K562 (cell line): Measurements from ENCODE around the gene PTCH1. TPM values are rescaled to one million over a fixed set of nuclear protein-coding genes. Genes with fewer than 3 reads are reported as not detected.

Source experiments
- BRD9 ChIP-seq: fragments of 450-650 bp; IDR thresholded peaks from 2 replicates; pipeline ENCODE4 v1.6.1; 2018; ENCODE audit warnings: low read depth; ENCODE audit not compliant: partially characterized antibody
- CBFA2T2 ChIP-seq: fragments of 450-650 bp; conservative IDR thresholded peaks from 2 replicates; pipeline ENCODE4 v1.6.1; 2017; ENCODE audit warnings: mild to moderate bottlenecking
- ELF1 ChIP-seq: fragments of 200-800 bp; sonication (Bioruptor generic); IDR thresholded peaks from 2 replicates; pipeline ENCODE4 v1.6.1; 2016; ENCODE audit warnings: missing genetic modification characterization, missing compliant biosample characterization
- ESRRA ChIP-seq: fragments of 450-650 bp; IDR thresholded peaks from 2 replicates; pipeline ENCODE4 v1.6.1; 2014; ENCODE audit warnings: low read depth, mild to moderate bottlenecking, moderate library complexity, borderline replicate concordance
- ETV6 ChIP-seq, 3 experiments: fragments of 150-350 bp in 1 of 3; sonication (generic) in 1 of 3; formaldehyde crosslinking in 1 of 3; IDR thresholded peaks; 2 replicates each; pipeline versions ENCODE4 v1.6.1 to v1.8.0; 2014 to 2022; ENCODE audit warnings: borderline replicate concordance in 2 of 3, low read depth in 2 of 3, antibody characterized with exemption in 1 of 3, low read length in 1 of 3, mild to moderate bottlenecking in 1 of 3, missing genetic modification reagents in 1 of 3
- IRF1 ChIP-seq: sonication (generic); formaldehyde crosslinking; IDR thresholded peaks from 2 replicates; pipeline ENCODE4 v1.8.0; 2022; ENCODE audit warnings: missing genetic modification reagents, mild to moderate bottlenecking, borderline replicate concordance
- JUND ChIP-seq, 2 experiments: IDR thresholded peaks; 2 replicates in 1 of 2; 3 replicates in 1 of 2; pipeline ENCODE4 v1.6.1; 2011; ENCODE audit warnings: borderline replicate concordance in 2 of 2, low read depth in 2 of 2, low read length in 2 of 2, improper control_type of control experiment in 1 of 2, missing biosample characterization in 1 of 2, missing genetic modification characterization in 1 of 2, missing genetic modification reagents in 1 of 2
- LCOR ChIP-seq: sonication (generic); formaldehyde crosslinking; IDR thresholded peaks from 2 replicates; pipeline ENCODE4 v1.8.0; 2022; ENCODE audit warnings: mild to moderate bottlenecking, missing genetic modification reagents
- MIER1 ChIP-seq: fragments of 450-650 bp; IDR thresholded peaks from 2 replicates; pipeline ENCODE4 v1.6.1; 2016; ENCODE audit warnings: antibody characterized with exemption, mild to moderate bottlenecking, low read depth
- MYBL2 ChIP-seq, 2 experiments: fragments of 450-650 bp in 1 of 2; sonication (generic) in 1 of 2; formaldehyde crosslinking in 1 of 2; IDR thresholded peaks; 2 replicates each; pipeline versions ENCODE4 v1.6.1 to v1.8.1; 2017 to 2022; ENCODE audit warnings: borderline replicate concordance in 1 of 2, inconsistent platforms in 1 of 2, low read depth in 1 of 2, mild to moderate bottlenecking in 1 of 2, missing genetic modification reagents in 1 of 2, moderate library complexity in 1 of 2
- SP2 ChIP-seq: IDR thresholded peaks from 2 replicates; pipeline ENCODE4 v1.6.1; 2011; ENCODE audit warnings: mild to moderate bottlenecking, low read depth, low read length, moderate library complexity; ENCODE audit not compliant: poor library complexity, severe bottlenecking; ENCODE audit errors: extremely low read depth
- SRSF1 ChIP-seq: fragments of 200-400 bp; formaldehyde crosslinking; IDR thresholded peaks from 2 replicates; pipeline ENCODE4 v1.6.1; 2017; ENCODE audit warnings: mild to moderate bottlenecking, low read depth, low read length, moderate library complexity
- SUPT5H ChIP-seq: fragments of 450-650 bp; IDR thresholded peaks from 2 replicates; pipeline ENCODE4 v1.6.1; 2016
- USF1 ChIP-seq: sonication (generic); formaldehyde crosslinking; IDR thresholded peaks from 2 replicates; pipeline ENCODE4 v1.9.0; 2022; ENCODE audit warnings: mild to moderate bottlenecking, missing genetic modification reagents
- ZBTB9 ChIP-seq: fragments of 450-650 bp; formaldehyde crosslinking; IDR thresholded peaks from 2 replicates; pipeline ENCODE4 v1.4.0; 2020; ENCODE audit warnings: mild to moderate bottlenecking, moderate library complexity
- ZEB2 ChIP-seq: fragments of 450-650 bp; IDR thresholded peaks from 2 replicates; pipeline ENCODE4 v1.6.1; 2016
- ZNF384 ChIP-seq: IDR thresholded peaks from 2 replicates; pipeline ENCODE4 v1.6.1; 2012; ENCODE audit warnings: low read depth, low read length, improper control_type of control experiment
- polyA plus RNA-seq, 8 experiments: library from polyadenylated mRNA; depleted of rRNA in 4 of 8; stranded (reverse) in 5 of 8; unstranded in 3 of 8; fragments of >200 nt; fragmentation: Nextera tagmentation in 2 of 8; fragmentation: Illumina TruSeq in 1 of 8; extraction: Ambion mirVana in 2 of 8; extraction: Trizol in 1 of 8; gene quantifications; 2 replicates each; pipeline versions ENCODE4 v1.2.1 to v1.2.3, GENCODE V29; 2011 to 2014; ENCODE audit warnings: inconsistent platforms in 1 of 8, missing spikeins in 1 of 8
- total RNA-seq, 7 experiments: library from RNA; depleted of rRNA in 6 of 7; stranded (reverse); fragments of >200 nt in 6 of 7; fragmentation: Illumina TruSeq in 2 of 7; extraction: Trizol in 2 of 7; gene quantifications; 2 replicates each; pipeline versions ENCODE4 v1.2.1 to v1.2.3, GENCODE V29; 2011 to 2021; ENCODE audit warnings: low replicate concordance in 1 of 7
- TF ChIP-seq, protein P1 (sequence below), 2 experiments: fragments of 200-800 bp in 1 of 2; sonication (Bioruptor generic) in 1 of 2; sonication (generic) in 1 of 2; formaldehyde crosslinking in 1 of 2; IDR thresholded peaks in 1 of 2; conservative IDR thresholded peaks in 1 of 2; 2 replicates each; pipeline versions ENCODE4 v1.5.0 to v1.6.1; 2016 to 2020; ENCODE audit warnings: missing compliant biosample characterization in 1 of 2, missing genetic modification characterization in 1 of 2, missing genetic modification reagents in 1 of 2
- TF ChIP-seq, protein P2 (sequence below): fragments of 250-450 bp; sonication (Bioruptor Pico); IDR thresholded peaks from 2 replicates; pipeline ENCODE4 v1.9.0; 2021; ENCODE audit warnings: mild to moderate bottlenecking

PTCH1 gene
- total and polyA plus RNA-seq, 9 of the 15 experiments (the other 6 are each of a cell fraction or from before 2014, with no cell fraction given) = 0.70 to 9.9 (median 3.8) TPM

GRCh38 chr9:95510709-95511615 is 5.8 kb downstream of the PTCH1 start (continued):
- TF ChIP-seq, protein P1, sequence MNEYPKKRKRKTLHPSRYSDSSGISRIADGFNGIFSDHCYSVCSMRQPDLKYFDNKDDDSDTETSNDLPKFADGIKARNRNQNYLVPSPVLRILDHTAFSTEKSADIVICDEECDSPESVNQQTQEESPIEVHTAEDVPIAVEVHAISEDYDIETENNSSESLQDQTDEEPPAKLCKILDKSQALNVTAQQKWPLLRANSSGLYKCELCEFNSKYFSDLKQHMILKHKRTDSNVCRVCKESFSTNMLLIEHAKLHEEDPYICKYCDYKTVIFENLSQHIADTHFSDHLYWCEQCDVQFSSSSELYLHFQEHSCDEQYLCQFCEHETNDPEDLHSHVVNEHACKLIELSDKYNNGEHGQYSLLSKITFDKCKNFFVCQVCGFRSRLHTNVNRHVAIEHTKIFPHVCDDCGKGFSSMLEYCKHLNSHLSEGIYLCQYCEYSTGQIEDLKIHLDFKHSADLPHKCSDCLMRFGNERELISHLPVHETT (CRISPR knock-in tag; conservative IDR thresholded peaks at IDR 0.05 in 1 of 2, IDR thresholded peaks at IDR 0.05 in 1 of 2) = peak in 1 of 2 experiments; percentile 99; a peak in 2 of 4 replicates
- peak; percentile 25; the same call in 1 of the 2 replicates for TF ChIP-seq ZBTB9 (CRISPR knock-in tag)
- peak; percentile 57 for TF ChIP-seq CBFA2T2
- TF ChIP-seq MIER1 = 0 out of 2 replicates have a peak, but pooled peaks have one; percentile 52
- no peak for TF ChIP-seq IRF1 (CRISPR knock-in tag)
- TF ChIP-seq, protein P2, sequence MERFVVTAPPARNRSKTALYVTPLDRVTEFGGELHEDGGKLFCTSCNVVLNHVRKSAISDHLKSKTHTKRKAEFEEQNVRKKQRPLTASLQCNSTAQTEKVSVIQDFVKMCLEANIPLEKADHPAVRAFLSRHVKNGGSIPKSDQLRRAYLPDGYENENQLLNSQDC (CRISPR knock-in tag) = no peak
- peak; percentile 81 for TF ChIP-seq SUPT5H
- peak; percentile 28; the same call in 1 of the 2 replicates for TF ChIP-seq JUND (IDR thresholded peaks at IDR 0.05; ENCODE audit: borderline replicate concordance, low read depth, low read length)
- no peak; the same call in 2 of the 3 replicates for TF ChIP-seq JUND (tag; IDR thresholded peaks at IDR 0.05; ENCODE audit: borderline replicate concordance, low read depth, low read length)
- TF ChIP-seq USF1 = peak; percentile 87
- TF ChIP-seq SRSF1 = no peak
- peak; percentile 88 for TF ChIP-seq ZNF384
- TF ChIP-seq ZEB2 = 0 out of 2 replicates have a peak, but pooled peaks have one; percentile 43
- peak; percentile 31 to 88; a peak in 3 of 4 replicates for TF ChIP-seq ETV6 (IDR thresholded peaks at IDR 0.05; ENCODE audit: borderline replicate concordance in 1 of 2, low read depth in 2 of 2, low read length in 1 of 2)
- no peak; the same call in 1 of the 2 replicates for TF ChIP-seq ETV6 (CRISPR knock-in tag; IDR thresholded peaks at IDR 0.05; ENCODE audit: borderline replicate concordance)
- TF ChIP-seq MYBL2 (IDR thresholded peaks at IDR 0.05; ENCODE audit: low read depth) = peak; percentile 86
- no peak for TF ChIP-seq MYBL2 (CRISPR knock-in tag; IDR thresholded peaks at IDR 0.05; ENCODE audit: borderline replicate concordance)
- peak; percentile 21; the same call in 1 of the 2 replicates for TF ChIP-seq ESRRA
- peak; percentile 34 for TF ChIP-seq SP2
- peak; percentile 31; the same call in 1 of the 2 replicates for TF ChIP-seq ELF1
- peak; percentile 90 for TF ChIP-seq BRD9
- 0 out of 2 replicates have a peak, but pooled peaks have one; percentile 47 for TF ChIP-seq LCOR (CRISPR knock-in tag)
